ENCODE data around the gene TRABD2A.

DNA sequence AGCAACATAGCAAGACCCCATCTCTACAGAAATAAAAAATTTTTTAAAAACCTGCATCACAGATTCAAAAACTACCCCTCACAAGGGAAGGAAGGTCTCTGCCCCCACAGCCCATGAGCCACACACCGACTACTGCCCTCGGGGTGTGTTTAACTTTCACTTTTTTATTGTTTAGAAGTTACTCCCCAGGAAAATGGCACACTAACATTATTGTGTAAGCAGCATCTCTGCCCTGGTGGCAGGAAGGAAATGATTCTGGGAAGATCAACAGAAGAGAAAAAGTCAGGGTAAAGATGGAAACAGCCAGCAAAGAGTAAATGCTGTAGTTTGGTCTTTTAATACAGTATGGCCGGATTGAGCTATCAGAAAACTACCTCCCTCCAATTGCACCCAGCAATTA lies 21.9 kb downstream of the TRABD2A start:
- TF ChIP-seq MAX (IDR thresholded peaks at IDR 0.05) (no peak), CTCF (IDR thresholded peaks at IDR 0.05; ENCODE audit: low read depth, low read length, missing input control) (no peak), RXRA (IDR thresholded peaks at IDR 0.05) (no peak), REST (IDR thresholded peaks at IDR 0.05) (no peak), YY1 (IDR thresholded peaks at IDR 0.05) (no peak), RAD21 (IDR thresholded peaks at IDR 0.05) (no peak)

Measured in liver (tissue), 3 donors.